SK-N-SH (cell line): ENCODE measurements around the gene SMO. TPM values are rescaled to one million over a fixed set of nuclear protein-coding genes. Genes with fewer than 3 reads are reported as not detected.
"Not testable (repeated sequence)": the region's sequence is repeated elsewhere in the genome, so short reads cannot be mapped to it uniquely, and the experiment has no call there.

Experiments used
- CTCF ChIA-PET: fragments of 300-600, 350-600 bp; formaldehyde crosslinking; extraction: SDS; loops from one replicate; lab custom pipeline; 2021; lab: Yijun Ruan, JAX
- POLR2A ChIA-PET: fragments of 350-600 bp; sonication (Branson Sonifier 250); formaldehyde crosslinking; extraction: SDS; loops from one replicate; lab custom pipeline; 2020; ENCODE audit warnings: antibody characterized with exemption, inconsistent platforms; lab: Yijun Ruan, JAX
- DNase-seq: peaks from one replicate; pipeline ENCODE4 v3.0.0; 2012
- H2AFZ ChIP-seq: fragments of 200-600 bp; sonication (generic); 2 replicates; pipeline ENCODE4 v1.8.1; 2016; ENCODE audit warnings: antibody characterized with exemption, mild to moderate bottlenecking, low read depth
- H3F3A ChIP-seq: fragments of 200-600 bp; sonication (generic); replicated peaks from 2 replicates; pipeline ENCODE3; 2016; ENCODE audit warnings: antibody characterized with exemption, mild to moderate bottlenecking; ENCODE audit not compliant: insufficient read depth
- H3K27ac ChIP-seq, 2 experiments: fragments of 200-500 bp in 1 of 2; fragments of 200-600 bp in 1 of 2; sonication (Bioruptor generic) in 1 of 2; sonication (generic), shearing (Covaris generic) in 1 of 2; 2 replicates each; pipeline versions ENCODE4 v1.5.1 to v1.6.1; 2014 to 2016; ENCODE audit warnings: low read depth in 2 of 2, inconsistent platforms in 1 of 2, low read length in 1 of 2, mild to moderate bottlenecking in 1 of 2, mixed read lengths in 1 of 2
- H3K27me3 ChIP-seq: fragments of 200-600 bp; sonication (generic), shearing (Covaris generic); 2 replicates; pipeline ENCODE4 v1.6.1; 2016; ENCODE audit warnings: mixed run types; ENCODE audit not compliant: insufficient read depth
- H3K36me3 ChIP-seq, 2 experiments: fragments of 200-500 bp in 1 of 2; fragments of 200-600 bp in 1 of 2; sonication (Bioruptor generic) in 1 of 2; sonication (generic) in 1 of 2; replicated peaks in 1 of 2; 2 replicates each; pipeline versions ENCODE3 to v1.5.1; 2014 to 2016; ENCODE audit warnings: low read length in 1 of 2, mild to moderate bottlenecking in 1 of 2; ENCODE audit not compliant: insufficient read depth in 2 of 2, control insufficient read depth in 1 of 2
- H3K4me1 ChIP-seq, 2 experiments: fragments of 200-500 bp in 1 of 2; fragments of 200-600 bp in 1 of 2; sonication (Bioruptor generic) in 1 of 2; sonication (generic), shearing (Covaris generic) in 1 of 2; 2 replicates each; pipeline versions ENCODE4 v1.5.1 to v1.6.1; 2014 to 2016; ENCODE audit warnings: low read depth in 1 of 2, low read length in 1 of 2, mixed run types in 1 of 2; ENCODE audit not compliant: insufficient read depth in 2 of 2, control insufficient read depth in 1 of 2
- H3K4me2 ChIP-seq: fragments of 200-600 bp; sonication (generic), shearing (Covaris generic); 2 replicates; pipeline ENCODE4 v1.6.1; 2017; ENCODE audit warnings: mixed run types
- H3K4me3 ChIP-seq, 2 experiments: fragments of 200-500 bp in 1 of 2; fragments of 200-600 bp in 1 of 2; sonication (Bioruptor generic) in 1 of 2; sonication (generic), shearing (Covaris generic) in 1 of 2; 2 replicates each; pipeline versions ENCODE4 v1.5.1 to v1.8.1; 2014 to 2016; ENCODE audit warnings: low read depth in 2 of 2, inconsistent platforms in 1 of 2, low read length in 1 of 2, mild to moderate bottlenecking in 1 of 2, mixed read lengths in 1 of 2, moderate library complexity in 1 of 2
- H3K79me2 ChIP-seq: fragments of 200-600 bp; sonication (generic); 2 replicates; pipeline ENCODE4 v1.8.1; 2017; ENCODE audit warnings: mild to moderate bottlenecking; ENCODE audit not compliant: insufficient read depth
- H3K9ac ChIP-seq: fragments of 200-600 bp; sonication (generic); 2 replicates; pipeline ENCODE4 v1.6.1; 2017; ENCODE audit warnings: mixed run types
- H3K9me2 ChIP-seq: fragments of 200-600 bp; sonication (generic); 2 replicates; pipeline ENCODE4 v1.6.1; 2017; ENCODE audit warnings: mixed run types
- H3K9me3 ChIP-seq: fragments of 200-600 bp; sonication (generic); 2 replicates; pipeline ENCODE4 v1.6.1; 2017; ENCODE audit warnings: mixed run types, mild to moderate bottlenecking, moderate library complexity
- H4K20me1 ChIP-seq: fragments of 200-600 bp; sonication (generic); 2 replicates; pipeline ENCODE4 v1.6.1; 2017; ENCODE audit warnings: mild to moderate bottlenecking, mixed run types; ENCODE audit not compliant: insufficient read depth
- EZH2phosphoT487 ChIP-seq: fragments of 200-600 bp; sonication (generic); IDR thresholded peaks from 2 replicates; pipeline ENCODE4 v1.6.1; 2017; ENCODE audit warnings: low read depth, mixed run types, mild to moderate bottlenecking, antibody characterized with exemption, moderate library complexity, borderline replicate concordance
- MXI1 ChIP-seq: IDR thresholded peaks from 2 replicates; pipeline ENCODE4 v1.6.1; 2012; ENCODE audit warnings: mild to moderate bottlenecking, low read depth, low read length, improper control_type of control experiment
- POLR2AphosphoS5 ChIP-seq: IDR thresholded peaks from 2 replicates; pipeline ENCODE4 v1.6.1; 2012; ENCODE audit warnings: low read depth, low read length
- WGBS: methylation state at CpG from one replicate; pipeline ENCODE4 v1.1.6; 2017; ENCODE audit warnings: low lambda C conversion rate; 5-methylcytosine and 5-hydroxymethylcytosine counted together
- polyA plus RNA-seq, 3 experiments: library from polyadenylated mRNA; depleted of rRNA; stranded (reverse); fragments of >200 nt; gene quantifications; 2 replicates each; pipeline ENCODE4 v1.2.3, GENCODE V29; 2012
- TF ChIP-seq, protein P1 (sequence below): fragments of 200-600 bp; sonication (generic); IDR thresholded peaks from 2 replicates; pipeline ENCODE4 v1.6.1; 2017; ENCODE audit warnings: antibody characterized with exemption, mild to moderate bottlenecking, moderate library complexity
- TF ChIP-seq, protein P2 (sequence below): fragments of 150-350 bp; IDR thresholded peaks from 2 replicates; pipeline ENCODE4 v1.6.1; 2017; ENCODE audit warnings: antibody characterized with exemption, low read length, low read depth, borderline replicate concordance

The SMO gene
- polyA plus RNA-seq, 1 of the 3 experiments (the other 2 are of a cell fraction) = 37.0 TPM

GRCh38 chr7:129213828-129214227 lies 25.4 kb downstream of the SMO start (continued):
- TF ChIP-seq, protein P1, sequence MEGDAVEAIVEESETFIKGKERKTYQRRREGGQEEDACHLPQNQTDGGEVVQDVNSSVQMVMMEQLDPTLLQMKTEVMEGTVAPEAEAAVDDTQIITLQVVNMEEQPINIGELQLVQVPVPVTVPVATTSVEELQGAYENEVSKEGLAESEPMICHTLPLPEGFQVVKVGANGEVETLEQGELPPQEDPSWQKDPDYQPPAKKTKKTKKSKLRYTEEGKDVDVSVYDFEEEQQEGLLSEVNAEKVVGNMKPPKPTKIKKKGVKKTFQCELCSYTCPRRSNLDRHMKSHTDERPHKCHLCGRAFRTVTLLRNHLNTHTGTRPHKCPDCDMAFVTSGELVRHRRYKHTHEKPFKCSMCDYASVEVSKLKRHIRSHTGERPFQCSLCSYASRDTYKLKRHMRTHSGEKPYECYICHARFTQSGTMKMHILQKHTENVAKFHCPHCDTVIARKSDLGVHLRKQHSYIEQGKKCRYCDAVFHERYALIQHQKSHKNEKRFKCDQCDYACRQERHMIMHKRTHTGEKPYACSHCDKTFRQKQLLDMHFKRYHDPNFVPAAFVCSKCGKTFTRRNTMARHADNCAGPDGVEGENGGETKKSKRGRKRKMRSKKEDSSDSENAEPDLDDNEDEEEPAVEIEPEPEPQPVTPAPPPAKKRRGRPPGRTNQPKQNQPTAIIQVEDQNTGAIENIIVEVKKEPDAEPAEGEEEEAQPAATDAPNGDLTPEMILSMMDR = no peak
- TF ChIP-seq EZH2phosphoT487 (no peak), POLR2AphosphoS5 (no peak), MXI1 (peak; percentile 73; the same call in 1 of the 2 replicates)
- TF ChIP-seq, protein P2, sequence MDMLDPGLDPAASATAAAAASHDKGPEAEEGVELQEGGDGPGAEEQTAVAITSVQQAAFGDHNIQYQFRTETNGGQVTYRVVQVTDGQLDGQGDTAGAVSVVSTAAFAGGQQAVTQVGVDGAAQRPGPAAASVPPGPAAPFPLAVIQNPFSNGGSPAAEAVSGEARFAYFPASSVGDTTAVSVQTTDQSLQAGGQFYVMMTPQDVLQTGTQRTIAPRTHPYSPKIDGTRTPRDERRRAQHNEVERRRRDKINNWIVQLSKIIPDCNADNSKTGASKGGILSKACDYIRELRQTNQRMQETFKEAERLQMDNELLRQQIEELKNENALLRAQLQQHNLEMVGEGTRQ = no peak

DNA sequence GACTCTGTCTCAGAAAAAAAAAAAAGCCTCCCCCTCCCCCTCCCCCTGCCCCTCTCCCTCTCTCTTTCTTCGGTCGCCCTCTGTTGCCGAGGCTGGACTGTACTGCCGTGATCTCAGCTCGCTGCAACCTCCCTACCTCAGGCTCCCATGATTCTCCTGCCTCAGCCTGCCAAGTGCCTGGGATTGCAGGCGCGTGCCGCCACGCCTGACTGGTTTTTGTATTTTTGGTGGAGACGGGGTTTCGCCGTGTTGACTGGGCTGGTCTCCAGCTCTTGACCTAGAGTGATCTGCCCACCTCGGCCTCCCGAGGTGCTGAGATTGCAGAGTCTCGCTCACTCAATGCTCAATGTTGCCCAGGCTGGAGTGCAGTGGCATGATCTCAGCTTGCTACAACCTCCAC lies 27.3 kb downstream of the SMO start:
- POLR2A ChIA-PET, H3K9me2 ChIP-seq, H4K20me1 ChIP-seq, H3K4me2 ChIP-seq, H3K9ac ChIP-seq, H3K27me3 ChIP-seq, H3K4me3 ChIP-seq, H3K27ac ChIP-seq, H3K79me2 ChIP-seq, H3F3A ChIP-seq, H3K4me1 ChIP-seq, H3K9me3 ChIP-seq, DNase-seq, H2AFZ ChIP-seq: not testable (repeated sequence)
- peaks cover 11 to 18% of the 10 kb centered on the region in 2 experiments for H3K36me3 ChIP-seq
- 94% methylated on average over 15 of the region's 15 CpGs for WGBS
- CTCF ChIA-PET = interaction anchor here (0.9 to 14.2 kb wide), 4 partner anchors 33 to 85 kb away, joined by 3 to 385 read pairs (median 26); no protein-coding TSS in a partner anchor

GRCh38 chr7:129216101-129216715 lies 27.8 kb downstream of the SMO start:
- DNase-seq, H3F3A ChIP-seq, H3K9me2 ChIP-seq, H3K9ac ChIP-seq, H3K27ac ChIP-seq, H3K4me3 ChIP-seq, POLR2A ChIA-PET, H3K79me2 ChIP-seq, H3K9me3 ChIP-seq, H2AFZ ChIP-seq, H4K20me1 ChIP-seq, H3K4me2 ChIP-seq, H3K27me3 ChIP-seq, H3K4me1 ChIP-seq: not testable (repeated sequence)
- peaks cover 6 to 14% of the 10 kb centered on the region in 2 experiments for H3K36me3 ChIP-seq
- CTCF ChIA-PET = interaction anchor here (0.9 to 14.2 kb wide), 4 partner anchors 33 to 85 kb away, joined by 3 to 385 read pairs (median 26); no protein-coding TSS in a partner anchor
- WGBS = 84% methylated on average over 10 of the region's 34 CpGs

- DNase-seq, H3K4me2 ChIP-seq, H2AFZ ChIP-seq, H3K9ac ChIP-seq, H3K4me1 ChIP-seq, H3K9me2 ChIP-seq, H3K4me3 ChIP-seq, H3K27ac ChIP-seq, H3K79me2 ChIP-seq, H3F3A ChIP-seq, H4K20me1 ChIP-seq, H3K27me3 ChIP-seq, H3K36me3 ChIP-seq, H3K9me3 ChIP-seq, POLR2A ChIA-PET: not testable (repeated sequence)
- CTCF ChIA-PET = interaction anchor here (1.7 to 8.6 kb wide), 20 partner anchors 13 to 431 kb away, joined by 4 to 363 read pairs (median 32); partner anchors contain the start of gene SMO
- 60% methylated on average over 8 of the region's 8 CpGs for WGBS
Measured at GRCh38 chr7:129216821-129217416, 28.5 kb downstream of the SMO start.
